Fibroblast of the aortic adventitia (primary cell): ENCODE measurements around the gene CLOCK. TPM values are rescaled to one million over a fixed set of nuclear protein-coding genes. Genes with fewer than 3 reads are reported as not detected.

Experiments used
- DNase-seq: peaks from one replicate; pipeline ENCODE4 v3.0.0-alpha.2; 2010; ENCODE audit warnings: low read depth
- H3K4me3 ChIP-seq: 2 replicates; pipeline ENCODE4 v1.5.1; 2011; ENCODE audit warnings: low read depth, mild to moderate bottlenecking, control low read depth, low read length, moderate library complexity
- total RNA-seq: library from RNA; depleted of rRNA; stranded (reverse); fragments of >200 nt; gene quantifications from 2 replicates; pipeline ENCODE4 v1.2.3, GENCODE V29; 2012; ENCODE audit warnings: low replicate concordance
- TF ChIP-seq, protein P1 (sequence below): IDR thresholded peaks from 2 replicates; pipeline ENCODE4 v1.5.1; 2011; ENCODE audit warnings: mild to moderate bottlenecking, low read length, control low read depth, inconsistent platforms; ENCODE audit not compliant: insufficient read depth

The CLOCK gene
- total RNA-seq, 1 donor: 39.0 TPM

DNA sequence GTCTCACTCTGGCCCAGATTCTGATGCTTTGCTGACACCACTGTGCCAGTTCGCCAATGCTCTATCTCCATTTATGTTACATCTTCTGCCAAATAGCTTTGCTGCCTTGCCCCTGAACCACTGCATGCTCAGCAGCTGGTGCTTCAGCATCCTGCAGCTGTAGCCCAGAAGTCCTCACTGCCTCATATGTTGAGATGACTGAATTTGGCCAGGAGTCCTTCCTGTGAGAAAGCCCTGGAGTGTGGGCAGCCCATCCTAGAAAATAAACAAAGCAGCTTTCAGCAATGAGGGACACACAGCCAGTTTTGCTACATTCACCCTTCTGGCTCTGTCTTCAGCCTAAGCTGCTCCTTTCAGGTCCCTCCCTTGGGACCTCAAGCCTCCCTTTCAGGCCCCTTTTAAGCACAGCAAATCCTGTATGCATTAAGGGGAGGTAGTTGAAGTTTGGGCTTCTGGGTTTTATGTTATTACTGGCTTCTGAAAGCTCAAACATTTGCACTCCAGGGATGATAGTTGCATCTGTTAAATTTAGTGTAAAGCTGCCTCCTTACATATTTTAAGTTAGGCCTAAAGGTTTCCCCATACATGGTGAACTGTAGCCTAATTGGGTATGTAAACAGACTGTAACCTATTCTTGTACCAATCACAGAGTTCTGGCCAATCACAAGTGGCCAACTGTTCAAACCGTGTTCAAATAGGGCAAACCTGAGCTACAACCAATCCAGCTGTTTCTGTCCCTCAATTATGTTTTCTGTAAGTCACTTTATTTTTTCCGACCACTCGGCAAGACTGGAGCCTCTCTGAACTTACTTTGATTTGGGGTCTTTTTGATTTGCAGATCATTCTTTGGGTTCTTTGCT is 153.0 kb downstream of the CLOCK start:
- DNase-seq: peak; percentile 68
- H3K4me3 ChIP-seq: no peak overlapping the region
- TF ChIP-seq, protein P1, sequence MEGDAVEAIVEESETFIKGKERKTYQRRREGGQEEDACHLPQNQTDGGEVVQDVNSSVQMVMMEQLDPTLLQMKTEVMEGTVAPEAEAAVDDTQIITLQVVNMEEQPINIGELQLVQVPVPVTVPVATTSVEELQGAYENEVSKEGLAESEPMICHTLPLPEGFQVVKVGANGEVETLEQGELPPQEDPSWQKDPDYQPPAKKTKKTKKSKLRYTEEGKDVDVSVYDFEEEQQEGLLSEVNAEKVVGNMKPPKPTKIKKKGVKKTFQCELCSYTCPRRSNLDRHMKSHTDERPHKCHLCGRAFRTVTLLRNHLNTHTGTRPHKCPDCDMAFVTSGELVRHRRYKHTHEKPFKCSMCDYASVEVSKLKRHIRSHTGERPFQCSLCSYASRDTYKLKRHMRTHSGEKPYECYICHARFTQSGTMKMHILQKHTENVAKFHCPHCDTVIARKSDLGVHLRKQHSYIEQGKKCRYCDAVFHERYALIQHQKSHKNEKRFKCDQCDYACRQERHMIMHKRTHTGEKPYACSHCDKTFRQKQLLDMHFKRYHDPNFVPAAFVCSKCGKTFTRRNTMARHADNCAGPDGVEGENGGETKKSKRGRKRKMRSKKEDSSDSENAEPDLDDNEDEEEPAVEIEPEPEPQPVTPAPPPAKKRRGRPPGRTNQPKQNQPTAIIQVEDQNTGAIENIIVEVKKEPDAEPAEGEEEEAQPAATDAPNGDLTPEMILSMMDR: no peak

DNA sequence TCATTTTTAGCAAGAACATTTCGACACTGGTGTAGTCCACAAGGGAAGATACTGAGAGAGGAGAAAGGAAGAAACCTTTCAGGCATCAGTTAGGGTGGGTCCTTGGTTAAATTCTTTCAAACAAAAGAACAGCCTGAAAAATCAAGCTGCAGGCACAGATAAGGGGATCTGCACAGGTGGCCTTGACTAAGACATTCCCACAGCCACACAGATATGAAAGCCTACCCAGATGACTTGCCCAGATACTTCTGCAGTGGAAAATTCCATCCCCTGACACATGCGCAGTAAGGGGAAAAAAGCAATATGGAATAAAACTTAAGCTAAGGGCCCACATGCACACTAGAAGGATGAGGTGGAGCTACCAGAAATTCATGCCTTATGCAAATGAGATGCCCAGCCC is 159.9 kb downstream of the CLOCK start:
- no peak overlapping the region for H3K4me3 ChIP-seq
- DNase-seq: no peak
- TF ChIP-seq, protein P1: no peak

DNA sequence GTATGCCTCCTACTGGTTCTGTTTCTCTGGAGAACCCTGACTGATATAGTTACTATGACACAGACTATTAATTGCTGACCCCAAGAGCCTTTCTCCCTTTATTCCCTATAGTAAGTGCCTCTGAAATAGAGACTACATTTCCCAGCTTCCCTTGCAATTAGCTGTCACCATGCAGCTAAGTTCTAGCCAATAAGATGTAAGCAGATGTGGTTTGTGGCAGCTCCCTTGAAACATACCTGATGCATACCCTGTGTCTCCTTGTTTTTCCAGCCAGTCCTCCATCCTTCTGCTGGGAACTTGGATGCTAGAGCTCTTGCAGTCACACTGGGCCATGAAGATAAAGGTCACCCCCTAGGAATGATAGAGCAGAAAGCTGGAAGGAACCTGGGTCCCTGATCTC is 160.6 kb downstream of the CLOCK start:
- TF ChIP-seq, protein P1: no peak
- no peak overlapping the region for H3K4me3 ChIP-seq
- DNase-seq: no peak

DNA sequence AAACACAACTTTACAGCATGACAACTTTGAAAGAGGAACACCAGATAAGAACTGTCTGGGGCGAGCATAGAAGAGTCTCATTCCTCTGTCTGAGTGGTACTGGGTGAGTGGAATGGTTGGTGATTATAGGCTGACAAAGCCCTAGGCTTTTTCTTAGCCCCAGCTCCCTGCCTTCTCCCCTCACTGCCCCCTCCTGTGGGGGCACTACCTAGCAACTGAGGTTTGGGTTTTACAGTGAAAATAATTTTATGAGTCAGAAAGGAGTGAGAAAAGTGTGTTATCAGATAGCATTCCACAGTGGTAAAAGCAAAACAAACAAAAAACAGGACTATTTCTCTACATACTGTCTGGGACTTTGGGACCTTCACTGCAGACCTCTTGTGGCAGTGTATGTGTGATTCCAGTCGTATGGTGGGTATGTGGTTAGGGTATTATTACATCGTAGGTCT is 161.5 kb downstream of the CLOCK start:
- DNase-seq: no peak
- TF ChIP-seq, protein P1: no peak
- no peak overlapping the region for H3K4me3 ChIP-seq

DNA sequence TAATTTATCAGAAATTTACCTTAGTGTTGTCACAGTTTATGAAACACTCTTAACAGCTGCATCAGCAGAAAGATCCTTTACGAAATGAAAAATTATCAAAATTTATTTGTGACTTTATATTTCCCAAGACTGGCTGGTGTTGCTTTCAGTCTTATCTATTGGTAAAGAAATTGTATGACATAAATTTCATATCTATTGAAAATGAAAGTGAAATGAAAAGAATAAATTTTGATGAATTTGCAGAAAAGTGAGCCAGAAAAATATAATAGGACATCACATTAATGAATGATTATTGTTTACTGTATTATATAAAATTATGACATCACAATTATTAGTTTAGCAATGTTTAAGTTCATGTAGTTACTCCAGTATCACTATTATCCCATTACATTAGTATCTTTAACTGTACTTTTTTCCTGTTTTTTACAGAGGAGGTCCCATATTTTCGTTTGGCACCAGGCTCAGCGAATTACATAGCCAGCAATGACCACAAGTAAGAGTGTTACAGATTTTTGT is 164.2 kb downstream of the CLOCK start:
- no peak overlapping the region for H3K4me3 ChIP-seq
- TF ChIP-seq, protein P1: no peak
- no peak for DNase-seq

DNA sequence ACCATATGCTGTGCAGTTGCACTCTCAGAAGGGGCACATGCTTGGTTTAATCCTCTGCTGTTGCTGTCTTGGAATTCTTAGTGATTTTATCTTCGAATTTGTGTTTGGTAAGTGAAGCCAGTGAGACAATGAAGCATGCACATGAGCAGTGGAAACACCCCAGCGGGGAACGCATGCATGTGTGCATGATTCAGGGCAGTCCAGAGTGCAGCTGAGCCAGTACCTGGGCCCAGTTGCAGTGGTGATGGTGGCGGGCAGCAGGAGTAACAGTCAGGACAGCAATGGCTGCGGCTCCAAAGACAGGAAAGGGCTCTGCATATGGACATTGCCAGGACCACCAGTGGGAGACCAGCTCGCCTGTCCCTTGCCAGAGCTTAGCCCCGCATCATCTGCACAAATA is 165.2 kb downstream of the CLOCK start:
- no peak overlapping the region for H3K4me3 ChIP-seq
- DNase-seq: no peak
- TF ChIP-seq, protein P1: no peak

DNA sequence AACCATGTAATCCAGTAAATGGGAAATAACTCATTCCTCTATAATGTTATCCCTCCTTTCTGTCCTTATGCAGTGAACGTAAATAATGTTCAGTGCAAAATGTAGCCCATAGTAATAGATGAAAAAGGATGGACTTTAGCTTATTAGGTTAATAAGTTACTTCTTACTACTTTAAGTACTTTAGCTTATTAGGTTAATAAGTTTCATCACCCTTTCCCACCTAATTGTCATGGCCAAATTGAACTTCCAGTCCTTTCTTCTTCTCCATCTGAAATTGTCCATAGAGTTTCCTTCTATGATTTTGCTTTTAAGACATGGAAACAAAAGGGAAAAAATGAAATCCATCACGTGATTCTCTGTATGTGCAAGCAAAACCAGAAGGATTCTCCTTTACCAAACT is 166.1 kb downstream of the CLOCK start:
- DNase-seq: no peak
- no peak overlapping the region for H3K4me3 ChIP-seq
- TF ChIP-seq, protein P1: no peak
